ENCODE measurements around the gene GADD45A.

GADD45A gene

GRCh38 chr1:67672260-67672803 lies 12.7 kb upstream of the GADD45A start:
- no peak for DNase-seq

- no peak for DNase-seq
These were observed 11.4 kb upstream of the GADD45A start for GRCh38 chr1:67673468-67674201.

- DNase-seq: peak; percentile 34 to 60
These were observed 10.6 kb upstream of the GADD45A start for GRCh38 chr1:67674260-67675011.

GRCh38 chr1:67675800-67676199 lies 9.2 kb upstream of the GADD45A start:
- DNase-seq: no peak

GRCh38 chr1:67676287-67676686 lies 8.7 kb upstream of the GADD45A start:
- no peak for DNase-seq

GRCh38 chr1:67676946-67677345 lies 8.1 kb upstream of the GADD45A start:
- DNase-seq: no peak

- no peak for DNase-seq
These were observed 7.6 kb upstream of the GADD45A start for GRCh38 chr1:67677408-67677807.

GRCh38 chr1:67677930-67678329 lies 7.1 kb upstream of the GADD45A start:
- DNase-seq: no peak

- DNase-seq: no peak
These were observed 5.3 kb upstream of the GADD45A start for GRCh38 chr1:67679691-67680090.

- DNase-seq: no peak
These were observed 4.5 kb upstream of the GADD45A start for GRCh38 chr1:67680486-67680885.

GRCh38 chr1:67682659-67683197 lies 2.3 kb upstream of the GADD45A start:
- no peak for DNase-seq

- no peak for DNase-seq
These were observed 1.7 kb upstream of the GADD45A start for GRCh38 chr1:67683316-67683715.

GRCh38 chr1:67683766-67684525 lies 1.1 kb upstream of the GADD45A start:
- DNase-seq: no peak

GRCh38 chr1:67684526-67685066 lies 405 bp upstream of the GADD45A start:
- no peak for DNase-seq

GRCh38 chr1:67685558-67686266 lies 711 bp downstream of the GADD45A start:
- peak; percentile 40 to 47 for DNase-seq

- peak; percentile 56 to 64 for DNase-seq
These were observed 1.5 kb downstream of the GADD45A start for GRCh38 chr1:67686267-67687197.

- no peak for DNase-seq
These were observed 2.2 kb downstream of the GADD45A start for GRCh38 chr1:67687198-67687545.

GRCh38 chr1:67687649-67688048 lies 2.6 kb downstream of the GADD45A start:
- DNase-seq: no peak

- no peak for DNase-seq
These were observed 3.7 kb downstream of the GADD45A start for GRCh38 chr1:67688526-67689219.

- DNase-seq: no peak
These were observed 4.4 kb downstream of the GADD45A start for GRCh38 chr1:67689267-67690017.
